HT1080 (cell line): ENCODE results near the gene ADAMTSL4. TPM values are rescaled to one million over a fixed set of nuclear protein-coding genes. Genes with fewer than 3 reads are reported as not detected.

ENCODE experiments used
- DNase-seq: peaks from one replicate; pipeline ENCODE4 v3.0.0-alpha.2; 2015; ENCODE audit warnings: low read depth
- total RNA-seq: library from RNA; depleted of rRNA; stranded (reverse); fragments of >200 nt; shearing (Covaris generic); gene quantifications from 2 replicates; pipeline ENCODE4 v1.2.3, GENCODE V29; 2014

Gene ADAMTSL4
- total RNA-seq, 1 experiment from 2014 or later: 0.06 TPM

DNA sequence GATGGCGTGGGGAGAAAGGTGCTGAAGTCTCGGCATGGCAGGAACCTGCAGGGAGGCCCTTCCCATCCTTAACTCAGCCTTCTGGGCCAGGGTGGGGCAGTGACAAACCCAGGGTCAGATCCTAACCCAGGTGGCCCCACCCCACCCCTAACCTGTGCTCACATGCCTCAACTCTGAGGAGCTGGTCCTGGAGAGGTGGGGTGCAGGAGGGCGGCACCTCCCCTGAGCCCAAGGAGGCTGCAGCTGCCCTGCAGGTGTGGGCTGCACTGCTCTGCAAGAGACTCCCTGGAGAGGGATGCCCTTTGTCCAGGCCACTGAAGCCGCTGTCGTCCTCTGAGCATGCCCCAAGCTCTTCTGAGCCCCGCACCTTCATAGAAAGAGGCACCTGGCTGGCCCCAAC, 15.2 kb upstream of the ADAMTSL4 start:
- no peak for DNase-seq

DNA sequence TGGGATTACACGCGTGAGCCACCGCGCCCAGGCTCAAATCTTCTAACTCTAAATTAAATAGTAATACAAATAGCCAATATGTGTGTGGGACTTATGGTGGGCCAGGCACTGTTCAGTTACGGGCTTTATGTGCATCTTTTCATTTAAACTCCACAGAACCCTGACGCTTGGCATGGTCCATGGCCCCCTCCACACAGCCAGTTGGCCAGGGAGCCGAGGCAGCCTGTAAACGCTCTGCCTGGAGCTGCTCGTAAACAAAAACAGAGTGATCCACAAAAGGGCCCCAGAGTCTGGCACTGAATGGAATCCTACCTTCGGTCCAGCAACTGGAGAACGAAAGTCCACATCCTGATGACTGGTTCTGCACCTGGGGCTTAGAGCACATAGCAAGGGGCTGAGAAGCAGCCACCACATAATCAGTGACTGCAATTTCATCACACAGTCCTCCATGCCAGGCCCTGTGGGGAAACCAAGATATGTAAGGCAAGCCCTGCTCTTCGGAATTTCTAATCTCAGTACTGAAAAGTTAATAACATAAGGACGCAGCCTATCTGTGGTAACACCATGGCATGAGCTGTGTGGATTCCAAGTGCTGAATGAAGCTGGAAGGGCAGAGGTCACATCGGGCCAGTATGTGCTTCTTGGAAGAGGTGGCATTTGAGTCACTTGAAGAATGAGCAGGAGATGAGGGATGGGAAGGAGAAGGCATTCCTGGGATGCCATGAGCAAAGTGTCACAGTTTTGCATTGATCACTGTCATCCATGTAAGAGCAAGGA, 13.5 kb upstream of the ADAMTSL4 start:
- DNase-seq: peak; percentile 38

DNA sequence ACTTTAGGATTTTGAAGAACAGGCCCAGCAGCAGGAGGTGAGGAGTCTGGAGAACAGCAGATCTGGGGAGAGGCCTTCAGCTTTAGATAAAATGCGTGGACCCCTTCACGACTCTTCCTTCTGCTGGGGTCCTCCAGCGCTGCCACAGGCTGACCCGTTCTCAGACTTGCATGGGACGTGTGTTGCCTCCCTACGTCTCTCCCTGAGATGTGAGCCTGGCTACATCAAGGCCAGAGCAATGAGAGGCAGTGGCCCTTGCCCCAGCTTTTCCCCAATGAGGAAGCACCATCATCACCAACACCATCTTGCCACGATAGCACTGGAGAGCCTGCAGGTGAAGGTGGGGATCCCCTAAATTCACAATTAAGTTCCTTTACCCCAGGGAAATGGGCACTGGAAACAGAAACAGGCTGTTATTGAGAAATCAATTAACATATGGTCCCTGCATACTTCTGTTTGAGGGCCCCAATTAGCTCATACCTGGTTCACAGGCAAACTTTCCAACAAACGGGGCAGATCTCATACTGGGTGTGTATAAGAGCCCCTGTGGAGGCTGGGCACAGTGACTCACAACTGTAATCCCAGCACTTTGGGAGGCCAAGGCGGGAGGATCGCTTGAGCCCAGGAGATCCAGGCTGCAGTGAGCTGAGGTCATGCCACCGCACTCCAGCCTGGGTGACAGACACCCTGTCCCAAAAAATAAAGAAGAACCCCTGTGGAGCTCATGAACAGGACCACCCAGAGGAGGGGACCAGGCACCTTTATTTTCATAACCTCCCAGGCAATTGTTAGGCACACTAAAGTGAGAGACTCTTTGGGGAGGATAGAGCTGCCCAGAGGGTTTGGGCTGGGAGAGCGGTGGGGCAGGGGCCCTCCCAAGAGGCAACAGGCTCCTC, 12.1 kb upstream of the ADAMTSL4 start:
- DNase-seq: no peak

DNA sequence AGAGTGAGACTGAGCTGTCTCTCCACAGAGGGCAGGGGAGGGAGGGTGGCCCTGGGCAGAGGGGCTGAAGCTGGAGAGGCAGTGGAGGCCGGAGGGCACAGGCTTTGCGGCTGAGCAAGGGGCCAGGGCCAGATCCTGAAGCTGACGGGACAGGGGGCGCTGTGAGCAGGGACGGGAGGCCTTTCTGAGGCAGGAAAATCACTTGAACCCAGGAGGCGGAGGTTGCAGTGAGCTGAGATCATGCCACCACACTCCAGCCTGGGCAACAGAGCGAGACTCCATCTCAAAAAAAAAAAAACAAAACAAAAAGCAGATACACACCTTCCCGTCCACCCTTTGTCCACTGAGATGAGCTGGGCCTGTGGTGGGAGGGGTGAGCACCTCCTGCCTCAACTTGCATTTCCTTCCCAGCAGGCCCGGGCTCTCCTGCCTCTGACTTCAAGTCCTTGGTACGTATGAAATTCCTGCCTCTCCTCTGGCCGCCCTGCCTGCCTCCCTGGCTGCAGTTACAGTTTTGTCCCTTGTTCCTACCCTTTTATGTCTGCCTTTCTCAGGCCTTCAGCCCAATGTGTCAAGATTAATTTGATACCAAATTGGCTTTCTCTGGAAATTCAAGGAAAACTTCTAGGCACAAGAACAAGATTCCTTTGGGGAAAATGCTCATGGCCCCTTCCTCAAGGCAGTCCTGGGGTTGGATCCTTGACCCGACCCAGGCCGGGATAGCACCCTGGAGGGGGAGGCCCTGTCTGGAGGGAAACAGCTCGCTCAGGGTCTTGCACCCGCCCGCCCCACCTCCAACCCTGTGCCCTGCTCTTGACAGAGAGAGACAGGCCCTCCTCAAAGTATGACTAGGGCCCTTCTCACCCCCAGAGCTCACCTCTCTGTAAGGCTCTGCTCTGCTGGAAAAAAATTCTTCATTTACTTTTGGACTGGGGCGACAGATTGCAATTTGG, 11.2 kb upstream of the ADAMTSL4 start:
- no peak for DNase-seq

DNA sequence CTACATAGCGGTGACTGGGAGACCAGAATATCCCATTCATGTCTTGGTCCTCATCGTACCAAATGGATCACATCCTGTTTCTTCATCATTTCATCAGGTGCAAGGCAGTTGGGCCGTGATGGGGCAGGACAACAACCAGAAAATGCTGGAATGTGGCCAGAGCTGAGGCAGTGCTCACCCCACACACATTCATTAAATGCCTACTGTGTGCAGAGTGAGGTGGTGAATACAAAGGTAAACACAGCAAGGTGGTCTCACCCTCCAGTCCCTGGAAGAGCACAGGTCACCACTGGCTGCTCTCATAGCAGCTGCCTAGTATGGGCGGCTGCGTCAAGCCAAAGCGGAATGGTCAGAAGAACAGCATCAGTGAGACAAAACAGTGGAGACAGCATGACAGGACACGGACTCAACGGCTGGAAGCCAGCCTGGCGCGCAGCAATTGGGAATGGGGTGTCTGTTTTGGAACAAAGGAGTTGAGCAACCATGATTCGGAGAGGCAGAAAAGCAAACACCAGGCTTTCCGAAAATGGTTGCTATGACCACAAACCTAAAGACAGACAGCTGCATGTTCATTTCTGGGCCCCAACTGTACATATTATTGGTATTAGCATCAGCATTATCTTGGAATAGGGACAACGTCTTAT, 5.6 kb upstream of the ADAMTSL4 start:
- DNase-seq: no peak

DNA sequence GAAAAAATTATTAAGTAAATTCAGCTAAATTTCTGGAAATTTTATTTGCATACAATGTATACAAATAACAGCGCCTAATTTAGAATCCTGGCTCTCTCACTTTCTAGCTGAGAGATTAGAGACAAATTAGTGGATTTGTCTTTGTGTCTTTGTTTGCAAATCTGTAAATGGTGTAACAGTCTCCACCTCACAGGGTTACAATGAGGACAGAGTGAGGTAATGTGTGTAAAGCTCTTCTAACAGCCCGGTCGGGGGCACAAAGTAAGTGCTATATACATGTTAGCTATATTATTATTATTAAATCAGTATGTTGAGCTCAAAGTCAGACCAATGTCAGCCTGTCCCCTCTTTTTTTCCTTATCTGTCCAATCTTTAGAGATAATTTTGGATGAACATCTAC, 5.0 kb upstream of the ADAMTSL4 start:
- no peak for DNase-seq

DNA sequence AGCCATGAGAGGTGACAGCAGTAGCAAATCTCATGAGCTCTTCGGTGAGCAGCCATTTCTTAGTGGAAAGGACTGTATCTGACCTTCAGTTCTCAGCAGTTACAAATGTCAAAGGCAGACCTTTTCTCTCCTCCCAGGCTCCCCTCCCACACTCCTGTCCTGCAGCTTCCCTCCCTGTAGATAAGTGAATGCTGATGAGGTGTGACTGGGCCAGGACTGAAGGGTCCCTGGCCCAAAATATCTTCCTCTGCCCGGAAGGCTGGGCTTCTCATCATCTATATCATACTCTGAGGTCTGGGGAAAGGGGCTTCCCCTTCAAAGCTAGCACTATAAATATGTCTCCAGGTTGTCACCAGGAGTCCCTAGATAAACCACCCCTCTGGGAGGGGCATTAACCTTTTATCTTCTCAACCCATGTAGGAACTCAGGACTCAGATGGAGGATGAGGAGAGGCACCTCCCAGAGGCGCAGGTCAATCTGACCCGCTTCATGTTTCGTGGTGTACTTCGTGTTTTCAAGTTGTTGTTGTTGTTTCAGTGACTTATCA, 3.6 kb upstream of the ADAMTSL4 start:
- DNase-seq: no peak

DNA sequence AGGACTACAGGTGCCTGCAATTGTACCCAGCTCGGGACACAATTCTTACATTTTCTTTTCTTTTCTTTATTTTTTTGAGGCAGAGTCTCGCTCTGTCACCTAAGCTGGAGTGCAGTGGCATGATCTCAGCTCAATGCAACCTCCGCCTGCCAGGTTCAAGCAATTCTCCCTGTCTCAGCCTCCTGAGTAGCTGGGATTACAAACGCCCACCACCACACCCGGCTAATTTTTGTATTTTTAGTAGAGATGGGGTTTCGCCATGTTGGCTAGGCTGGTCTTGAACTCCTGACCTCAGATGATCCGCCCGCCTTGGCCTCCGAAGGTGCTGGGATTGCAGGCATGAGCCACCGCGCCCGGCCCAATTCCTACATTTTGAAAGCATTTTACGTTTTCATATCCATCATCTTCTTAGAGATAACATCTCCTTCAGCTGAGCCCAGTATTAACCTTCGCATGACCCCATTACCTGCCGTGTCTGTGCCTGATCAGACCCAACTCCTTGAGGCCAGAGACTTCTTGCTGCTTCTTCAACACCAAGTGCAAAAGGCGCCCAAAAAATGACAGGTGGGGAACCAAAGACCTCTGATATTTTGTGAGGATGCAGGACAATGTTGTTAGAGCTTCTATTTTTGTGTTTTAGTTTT, 2.8 kb upstream of the ADAMTSL4 start:
- no peak for DNase-seq

DNA sequence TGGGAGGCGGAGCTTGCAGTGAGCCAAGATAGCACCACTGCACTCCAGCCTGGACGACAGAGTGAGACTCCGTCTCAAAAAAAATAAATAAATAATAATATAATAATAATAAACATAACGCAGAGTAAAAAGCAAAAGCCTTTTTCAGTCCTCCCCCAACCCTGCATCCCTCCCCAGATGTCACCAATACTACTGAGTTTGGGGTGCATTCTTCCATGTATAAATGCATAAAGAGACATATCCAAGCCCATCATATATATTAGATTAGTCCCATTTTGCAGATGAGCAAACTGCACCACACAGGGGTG, 930 bp upstream of the ADAMTSL4 start:
- no peak for DNase-seq

DNA sequence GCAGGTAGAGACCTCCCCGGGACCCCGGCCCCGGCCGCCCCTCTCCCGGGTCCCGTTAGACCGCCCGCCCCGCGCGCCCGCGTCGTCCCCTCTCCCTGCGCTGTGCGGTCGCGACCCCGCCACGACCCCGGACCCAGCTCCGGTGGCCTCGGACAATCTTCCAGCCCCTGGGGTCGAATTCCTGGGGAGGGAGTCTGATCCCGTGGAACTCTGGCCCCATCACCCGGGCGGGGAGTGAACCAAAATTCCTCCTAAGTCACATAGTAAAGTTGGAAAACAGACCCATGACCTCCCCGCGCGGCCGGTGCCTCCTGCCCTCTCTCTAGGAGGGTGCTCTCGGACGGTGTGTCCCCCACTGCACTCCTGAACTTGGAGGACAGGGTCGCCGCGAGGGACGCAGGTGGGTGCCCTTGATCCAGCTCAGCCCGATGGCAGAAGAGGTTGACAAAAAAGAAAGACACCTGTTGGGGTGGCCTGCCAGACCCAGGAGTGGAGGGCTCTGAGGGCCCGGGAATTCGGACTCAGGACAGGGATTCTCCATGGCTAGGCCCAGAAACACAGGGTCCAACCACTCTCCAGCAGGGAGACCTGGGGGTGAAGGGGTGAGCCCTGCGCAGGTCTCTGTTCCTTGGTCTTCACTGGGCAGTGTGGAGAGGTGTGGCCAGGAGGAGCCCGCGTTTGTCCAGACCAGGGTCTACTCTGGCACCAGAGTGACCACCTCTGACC, 451 bp downstream of the ADAMTSL4 start:
- no peak for DNase-seq

DNA sequence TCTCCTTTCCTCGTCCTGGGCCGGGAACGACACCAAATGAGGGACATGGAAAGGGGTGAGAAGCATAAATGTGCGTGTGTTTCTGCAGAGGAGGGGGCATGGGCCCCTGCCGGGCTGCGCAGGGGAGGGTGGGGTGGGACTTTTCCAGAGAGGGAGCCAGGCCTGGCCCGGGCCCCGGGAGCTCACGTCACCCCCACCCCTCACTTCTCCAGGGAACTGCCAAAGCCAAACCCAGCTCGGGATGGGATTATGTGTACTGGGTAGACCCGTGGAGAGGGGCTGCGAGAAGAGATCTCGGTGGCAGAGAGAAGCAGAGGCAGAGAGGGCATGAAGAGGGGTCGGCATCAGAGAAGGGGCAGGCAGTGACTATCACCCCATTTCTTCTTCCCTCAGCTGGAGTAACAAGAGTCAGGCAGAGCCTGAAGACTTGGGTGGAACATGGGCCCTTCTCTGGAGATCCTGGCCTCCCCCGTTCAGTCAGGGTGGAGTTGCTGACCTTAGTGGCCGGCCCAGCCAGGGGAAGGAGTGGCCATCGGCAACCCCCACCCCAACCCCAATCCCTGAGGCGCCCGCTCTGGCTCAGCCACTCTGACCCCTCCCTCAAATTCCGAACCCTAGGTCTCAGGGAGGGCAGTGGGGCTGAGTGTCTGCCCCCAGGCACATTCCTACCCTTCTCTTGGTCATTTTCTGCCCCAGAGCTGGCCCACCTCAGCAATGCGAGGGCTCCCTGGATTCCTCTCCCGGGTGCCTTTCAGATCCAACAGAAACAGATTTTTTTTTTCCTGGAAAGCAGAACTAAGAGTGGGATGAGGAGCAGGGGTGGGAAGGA, 1.2 kb downstream of the ADAMTSL4 start:
- no peak for DNase-seq

DNA sequence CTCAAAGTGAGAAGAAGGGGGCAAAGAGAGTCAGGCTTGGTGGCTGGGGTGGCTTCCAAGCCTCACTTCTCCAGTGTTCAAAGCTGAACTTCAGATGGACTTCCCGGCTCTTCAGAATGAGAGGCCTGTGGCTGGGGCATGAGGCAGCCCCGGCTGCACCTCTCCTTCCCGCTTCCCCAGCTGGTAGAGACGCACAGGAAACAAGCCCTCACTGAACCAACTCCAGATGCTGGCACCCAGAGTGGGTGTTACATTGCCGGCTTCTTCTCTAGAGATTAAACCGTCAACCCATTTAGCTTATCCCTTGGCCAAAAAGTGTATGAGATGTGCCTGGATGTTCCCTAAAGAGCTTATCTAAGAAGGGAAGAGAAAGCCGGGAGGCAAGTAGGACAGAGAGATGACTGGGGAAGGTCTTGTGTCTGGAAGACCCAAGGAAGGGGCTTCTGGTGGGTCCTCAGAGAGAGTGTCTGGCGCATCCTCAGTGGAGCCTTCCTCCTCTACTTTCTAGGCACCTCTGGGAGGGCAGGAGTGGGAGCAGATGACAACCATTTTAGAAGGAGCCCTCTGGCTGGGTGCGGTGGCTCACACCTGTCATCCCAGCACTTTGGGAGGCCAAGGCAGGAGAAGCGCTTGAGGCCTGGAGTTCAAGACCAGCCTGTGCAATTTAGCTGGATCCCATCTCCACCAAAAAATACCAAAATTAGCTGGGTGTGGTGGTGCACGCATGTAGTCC, 2.0 kb downstream of the ADAMTSL4 start:
- DNase-seq: no peak

DNA sequence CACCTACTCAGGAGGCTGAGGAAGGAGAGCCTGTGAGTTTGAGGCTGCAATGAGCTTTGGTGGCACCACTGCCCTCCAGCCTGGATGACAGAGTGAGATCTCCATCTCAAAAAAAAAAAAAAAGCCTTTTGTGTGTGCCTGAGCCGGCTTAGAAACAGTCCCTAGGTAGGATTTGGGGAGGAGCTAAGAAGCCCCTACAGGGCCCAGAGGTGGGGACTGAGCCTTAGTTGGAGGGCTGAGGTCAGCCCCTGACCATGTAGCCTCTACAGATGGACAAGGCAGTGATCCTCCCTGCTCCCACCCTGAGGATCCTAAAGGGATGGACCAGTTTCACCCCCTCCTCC, 2.5 kb downstream of the ADAMTSL4 start:
- no peak for DNase-seq

DNA sequence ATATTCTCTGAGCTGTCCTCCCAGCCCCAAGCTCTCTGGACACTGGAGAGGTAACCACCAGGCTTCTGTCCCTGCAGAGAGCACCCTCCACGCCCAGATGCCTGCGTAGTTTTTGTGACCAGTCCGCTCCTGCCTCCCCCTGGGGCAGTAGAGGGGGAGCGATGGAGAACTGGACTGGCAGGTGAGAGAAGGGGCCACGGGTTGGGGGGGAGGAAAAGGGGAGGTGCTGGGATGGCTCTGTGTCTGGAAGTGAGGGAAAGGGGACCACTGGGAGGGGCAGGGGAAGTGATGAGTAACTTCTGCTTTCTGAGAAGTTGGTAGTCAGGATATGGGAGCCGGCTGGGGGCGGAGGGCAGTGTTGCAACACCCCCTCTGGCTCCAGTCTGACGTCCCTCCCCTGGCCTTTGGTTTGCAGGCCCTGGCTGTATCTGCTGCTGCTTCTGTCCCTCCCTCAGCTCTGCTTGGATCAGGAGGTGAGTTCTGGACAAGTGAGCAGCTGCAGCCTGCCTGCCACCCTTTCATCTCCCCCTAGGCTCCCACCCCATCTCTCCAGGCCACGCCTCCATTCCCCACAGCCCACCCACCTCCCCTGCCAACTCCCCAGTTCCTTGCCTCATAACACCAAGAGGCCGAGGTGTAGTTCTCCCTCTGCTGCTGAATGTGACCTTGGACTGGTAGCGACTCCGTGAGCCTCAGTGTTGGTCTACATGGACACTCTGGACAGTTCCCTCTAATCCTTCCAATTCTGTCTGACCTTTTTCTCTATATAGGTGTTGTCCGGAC, 3.1 kb downstream of the ADAMTSL4 start:
- DNase-seq: peak; percentile 94

DNA sequence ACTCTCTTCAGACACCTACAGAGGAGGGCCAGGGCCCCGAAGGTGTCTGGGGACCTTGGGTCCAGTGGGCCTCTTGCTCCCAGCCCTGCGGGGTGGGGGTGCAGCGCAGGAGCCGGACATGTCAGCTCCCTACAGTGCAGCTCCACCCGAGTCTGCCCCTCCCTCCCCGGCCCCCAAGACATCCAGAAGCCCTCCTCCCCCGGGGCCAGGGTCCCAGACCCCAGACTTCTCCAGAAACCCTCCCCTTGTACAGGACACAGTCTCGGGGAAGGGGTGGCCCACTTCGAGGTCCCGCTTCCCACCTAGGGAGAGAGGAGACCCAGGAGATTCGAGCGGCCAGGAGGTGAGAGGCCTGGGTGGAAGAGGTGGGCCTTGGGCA, 3.7 kb downstream of the ADAMTSL4 start:
- no peak for DNase-seq

DNA sequence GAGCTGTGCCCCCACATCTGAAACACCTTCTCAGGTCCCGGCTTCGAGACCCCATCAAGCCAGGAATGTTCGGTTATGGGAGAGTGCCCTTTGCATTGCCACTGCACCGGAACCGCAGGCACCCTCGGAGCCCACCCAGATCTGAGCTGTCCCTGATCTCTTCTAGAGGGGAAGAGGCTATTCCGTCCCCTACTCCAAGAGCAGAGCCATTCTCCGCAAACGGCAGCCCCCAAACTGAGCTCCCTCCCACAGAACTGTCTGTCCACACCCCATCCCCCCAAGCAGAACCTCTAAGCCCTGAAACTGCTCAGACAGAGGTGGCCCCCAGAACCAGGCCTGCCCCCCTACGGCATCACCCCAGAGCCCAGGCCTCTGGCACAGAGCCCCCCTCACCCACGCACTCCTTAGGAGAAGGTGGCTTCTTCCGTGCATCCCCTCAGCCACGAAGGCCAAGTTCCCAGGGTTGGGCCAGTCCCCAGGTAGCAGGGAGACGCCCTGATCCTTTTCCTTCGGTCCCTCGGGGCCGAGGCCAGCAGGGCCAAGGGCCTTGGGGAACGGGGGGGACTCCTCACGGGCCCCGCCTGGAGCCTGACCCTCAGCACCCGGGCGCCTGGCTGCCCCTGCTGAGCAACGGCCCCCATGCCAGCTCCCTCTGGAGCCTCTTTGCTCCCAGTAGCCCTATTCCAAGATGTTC, 4.3 kb downstream of the ADAMTSL4 start:
- DNase-seq: no peak

DNA sequence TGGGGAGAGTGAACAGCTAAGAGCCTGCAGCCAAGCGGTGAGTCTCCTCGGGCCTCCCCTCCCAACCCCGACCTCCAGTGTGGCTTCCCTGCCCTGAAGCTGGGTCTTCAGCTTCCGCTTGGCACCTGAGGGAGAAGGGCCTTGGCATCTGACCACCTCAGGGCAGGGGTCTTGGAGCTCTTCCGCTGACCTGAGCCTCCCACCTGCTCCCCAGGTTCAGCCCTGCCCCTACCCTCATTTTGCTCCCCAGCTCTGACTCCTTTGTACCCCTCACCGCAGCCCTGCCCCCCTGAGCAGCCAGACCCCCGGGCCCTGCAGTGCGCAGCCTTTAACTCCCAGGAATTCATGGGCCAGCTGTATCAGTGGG, 4.9 kb downstream of the ADAMTSL4 start:
- no peak for DNase-seq
